ENCODE results near the gene IFNGR1.

Gene IFNGR1

GRCh38 chr6:137236581-137237355, 17.6 kb upstream of the IFNGR1 start:
- TF ChIP-seq, protein P1, sequence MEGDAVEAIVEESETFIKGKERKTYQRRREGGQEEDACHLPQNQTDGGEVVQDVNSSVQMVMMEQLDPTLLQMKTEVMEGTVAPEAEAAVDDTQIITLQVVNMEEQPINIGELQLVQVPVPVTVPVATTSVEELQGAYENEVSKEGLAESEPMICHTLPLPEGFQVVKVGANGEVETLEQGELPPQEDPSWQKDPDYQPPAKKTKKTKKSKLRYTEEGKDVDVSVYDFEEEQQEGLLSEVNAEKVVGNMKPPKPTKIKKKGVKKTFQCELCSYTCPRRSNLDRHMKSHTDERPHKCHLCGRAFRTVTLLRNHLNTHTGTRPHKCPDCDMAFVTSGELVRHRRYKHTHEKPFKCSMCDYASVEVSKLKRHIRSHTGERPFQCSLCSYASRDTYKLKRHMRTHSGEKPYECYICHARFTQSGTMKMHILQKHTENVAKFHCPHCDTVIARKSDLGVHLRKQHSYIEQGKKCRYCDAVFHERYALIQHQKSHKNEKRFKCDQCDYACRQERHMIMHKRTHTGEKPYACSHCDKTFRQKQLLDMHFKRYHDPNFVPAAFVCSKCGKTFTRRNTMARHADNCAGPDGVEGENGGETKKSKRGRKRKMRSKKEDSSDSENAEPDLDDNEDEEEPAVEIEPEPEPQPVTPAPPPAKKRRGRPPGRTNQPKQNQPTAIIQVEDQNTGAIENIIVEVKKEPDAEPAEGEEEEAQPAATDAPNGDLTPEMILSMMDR (conservative IDR thresholded peaks at IDR 0.05; ENCODE audit: low read depth, low read length), result no peak
- no peak overlapping the region for H3K4me3 ChIP-seq (ENCODE audit: low read length)
- DNase-seq (ENCODE audit: low read depth), result no peak

DNA sequence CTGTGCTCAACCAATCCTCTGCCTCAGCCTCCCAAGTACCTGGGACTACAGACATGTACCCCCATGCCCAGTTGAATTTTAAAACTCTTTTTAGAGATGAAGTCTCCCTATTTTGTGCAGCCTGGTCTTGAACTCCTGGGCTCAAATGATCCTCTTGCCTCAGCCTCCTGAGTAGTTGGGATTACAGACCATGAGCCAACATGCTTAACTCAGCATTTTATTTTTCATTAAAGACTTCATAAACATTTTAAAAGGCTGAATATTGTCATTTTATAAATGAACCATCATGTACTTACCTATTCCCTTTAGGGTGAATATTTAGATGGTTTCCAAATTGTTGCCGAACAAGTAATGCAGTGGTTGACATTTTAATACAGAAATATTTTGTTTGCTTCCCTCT, 16.5 kb upstream of the IFNGR1 start:
- no peak for DNase-seq (ENCODE audit: low read depth)
- TF ChIP-seq, protein P1 (conservative IDR thresholded peaks at IDR 0.05; ENCODE audit: low read depth, low read length), result no peak
- no peak overlapping the region for H3K4me3 ChIP-seq (ENCODE audit: low read length)

DNA sequence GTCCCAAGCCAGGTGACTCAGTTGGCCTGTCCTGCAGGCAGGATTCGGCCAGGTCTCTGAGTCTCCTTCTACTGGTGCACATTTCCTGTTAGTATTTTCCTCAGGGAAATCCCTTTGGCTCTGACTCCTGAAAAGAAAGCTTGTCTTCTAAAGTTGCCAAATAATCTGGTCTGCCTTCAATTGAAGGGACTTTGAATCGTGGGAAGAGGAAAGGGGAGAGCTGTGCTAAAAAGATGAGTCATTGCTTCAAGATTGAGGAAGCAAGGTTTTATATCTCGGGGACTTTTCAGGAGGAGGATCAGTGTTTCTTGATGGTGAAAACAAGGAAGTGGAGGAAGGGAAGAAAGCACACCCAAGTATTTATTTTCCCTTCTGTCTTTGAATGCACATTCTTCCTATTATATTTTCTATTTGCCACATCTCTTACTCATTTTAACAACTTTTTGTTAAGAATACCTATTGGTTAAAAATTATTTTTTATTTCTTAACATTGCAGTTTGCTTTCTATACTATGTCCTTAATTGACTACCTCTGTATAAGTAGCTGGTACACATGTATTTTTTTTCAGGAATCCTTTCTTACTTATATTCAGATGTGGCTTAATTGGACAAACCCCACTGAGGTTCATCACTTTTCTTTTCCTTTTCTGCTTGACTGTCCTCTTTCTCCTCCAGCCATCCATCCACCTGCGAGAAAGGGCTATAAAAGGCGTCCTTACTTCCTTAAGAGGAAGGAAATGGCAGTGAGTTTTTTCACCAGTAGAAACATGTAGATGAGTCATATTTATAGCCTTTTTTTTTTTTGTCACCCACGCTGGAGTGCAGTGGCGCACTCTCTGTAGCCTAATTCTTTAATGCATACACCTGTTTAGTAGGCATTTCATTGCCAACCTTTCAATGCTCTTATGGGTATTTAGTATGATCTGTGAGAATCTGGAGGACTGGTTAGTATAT, 15.0 kb upstream of the IFNGR1 start:
- TF ChIP-seq, protein P1 (conservative IDR thresholded peaks at IDR 0.05; ENCODE audit: low read depth, low read length), result no peak
- no peak for DNase-seq (ENCODE audit: low read depth)
- no peak overlapping the region for H3K4me3 ChIP-seq (ENCODE audit: low read length)

DNA sequence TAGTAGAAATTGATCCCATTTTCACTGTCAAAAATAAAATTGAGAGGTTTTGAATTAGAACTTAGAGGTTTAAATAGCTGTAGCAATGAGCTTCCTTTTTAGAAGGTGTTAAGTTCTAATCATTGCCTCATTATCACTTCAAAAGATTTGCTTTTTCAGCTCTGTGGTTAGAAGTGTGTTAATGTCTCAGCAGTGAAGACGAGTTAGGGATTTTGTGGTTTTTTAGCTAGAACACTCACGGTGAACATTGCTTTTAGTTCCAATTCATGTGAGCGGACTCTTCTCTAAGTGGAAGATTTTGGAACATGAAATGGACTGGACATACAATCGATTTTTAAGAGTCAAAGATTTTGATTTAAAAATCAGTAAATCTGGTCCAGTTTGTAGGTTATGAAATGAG, 12.7 kb upstream of the IFNGR1 start:
- no peak overlapping the region for H3K4me3 ChIP-seq (ENCODE audit: low read length)
- TF ChIP-seq, protein P1 (conservative IDR thresholded peaks at IDR 0.05; ENCODE audit: low read depth, low read length), result no peak
- DNase-seq (ENCODE audit: low read depth), result no peak

DNA sequence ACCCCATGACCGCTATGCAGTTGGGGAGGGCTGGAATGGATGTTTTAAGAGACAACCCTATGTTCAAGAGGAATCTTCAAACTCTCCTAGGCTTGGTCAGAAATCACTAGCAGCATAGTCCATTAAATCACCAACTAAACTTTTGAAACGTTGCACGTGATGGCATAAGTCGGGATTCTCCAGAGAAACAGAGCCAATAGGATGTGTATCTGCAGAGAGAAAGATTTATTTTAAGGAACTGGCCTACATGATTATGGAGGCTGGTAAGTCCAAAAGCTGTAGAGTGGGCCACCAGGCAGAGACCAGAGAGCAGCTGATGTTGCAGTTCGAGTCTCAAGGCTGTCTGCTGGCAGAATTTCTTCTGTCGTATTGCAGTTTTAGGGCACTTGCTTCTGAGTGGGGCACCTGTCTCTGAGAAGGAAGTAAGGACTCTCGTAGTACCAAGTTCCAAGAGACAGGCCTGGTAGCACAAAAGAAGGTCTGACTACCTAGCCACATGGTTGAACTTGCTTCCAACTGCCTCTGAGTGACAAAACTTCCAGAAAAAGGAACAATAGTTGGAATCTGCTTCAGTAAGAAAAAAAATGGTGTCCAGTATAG, 11.9 kb upstream of the IFNGR1 start:
- TF ChIP-seq, protein P1 (conservative IDR thresholded peaks at IDR 0.05; ENCODE audit: low read depth, low read length), result no peak
- DNase-seq (ENCODE audit: low read depth), result no peak
- H3K4me3 ChIP-seq (ENCODE audit: low read length), result no peak overlapping the region

DNA sequence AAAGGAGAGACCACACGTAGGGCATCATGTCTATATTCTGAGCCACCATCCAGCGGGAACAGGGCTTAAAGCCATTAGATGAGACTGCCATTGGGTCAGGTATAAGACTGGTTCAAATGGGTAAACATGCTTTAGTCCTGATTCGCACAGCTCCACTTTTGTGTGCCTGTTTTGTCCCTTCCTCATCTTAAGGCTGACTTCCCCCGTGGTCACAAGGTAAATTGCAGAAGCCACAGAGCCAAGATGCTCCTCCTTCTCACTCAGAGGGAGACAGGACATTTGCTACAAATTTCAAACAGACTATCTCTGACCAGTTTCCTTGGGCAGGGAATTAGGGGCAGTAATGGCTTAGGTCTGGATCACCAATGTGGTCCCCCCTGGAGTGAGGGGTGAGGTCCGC, 11.4 kb upstream of the IFNGR1 start:
- no peak overlapping the region for H3K4me3 ChIP-seq (ENCODE audit: low read length)
- TF ChIP-seq, protein P1 (conservative IDR thresholded peaks at IDR 0.05; ENCODE audit: low read depth, low read length), result no peak
- DNase-seq (ENCODE audit: low read depth), result no peak
